PC-9 (cell line): ENCODE results near the gene PHACTR3. TPM values are rescaled to one million over a fixed set of nuclear protein-coding genes. Genes with fewer than 3 reads are reported as not detected.
A peak's percentile ranks its signal among the peaks of the same experiment; 100 is the strongest.

ENCODE experiments used
- BruUV-seq: library from RNA; stranded (reverse); fragments of 400-500 nt; replicated peaks from 2 replicates; lab custom pipeline; 2021; lab: Mats Ljungman, UMichigan
- CTCF ChIA-PET: fragments of 300-600 bp; sonication (Branson Sonifier 250); formaldehyde crosslinking; loops from one replicate; lab custom pipeline; 2022; ENCODE audit warnings: antibody characterized with exemption; lab: Charles Lee
- POLR2A ChIA-PET: fragments of 300-600 bp; sonication (Branson Sonifier 250); formaldehyde crosslinking; loops from one replicate; lab custom pipeline; 2022; ENCODE audit warnings: antibody characterized with exemption; ENCODE audit not compliant: unreplicated experiment; lab: Charles Lee
- DNase-seq, 2 experiments: peaks; one replicate each; pipeline versions ENCODE4 v3.0.0 to v3.0.0-alpha.2; 2015 to 2022; ENCODE audit warnings: mixed read lengths in 1 of 2
- H2AFZ ChIP-seq: fragments of 200-600 bp; sonication (generic); 2 replicates; pipeline ENCODE4 v1.8.1; 2017; ENCODE audit warnings: antibody characterized with exemption
- H3F3A ChIP-seq: fragments of 200-600 bp; sonication (generic); 2 replicates; pipeline ENCODE4 v1.8.1; 2017; ENCODE audit warnings: antibody characterized with exemption, mild to moderate bottlenecking, low read depth; ENCODE audit not compliant: insufficient read depth
- H3K27ac ChIP-seq: fragments of 200-600 bp; sonication (generic); 2 replicates; pipeline ENCODE4 v1.6.1; 2016; ENCODE audit warnings: mixed run types
- H3K27me3 ChIP-seq: fragments of 200-600 bp; sonication (generic); 2 replicates; pipeline ENCODE4 v1.6.1; 2016; ENCODE audit warnings: low read depth, mixed run types; ENCODE audit not compliant: insufficient read depth
- H3K36me3 ChIP-seq: fragments of 200-600 bp; sonication (generic); 2 replicates; pipeline ENCODE4 v1.6.1; 2016; ENCODE audit warnings: low read depth, mixed run types
- H3K4me1 ChIP-seq: fragments of 200-600 bp; sonication (generic); replicated peaks from 2 replicates; pipeline ENCODE4 v1.6.1; 2016; ENCODE audit warnings: mixed run types; ENCODE audit not compliant: insufficient read depth
- H3K4me2 ChIP-seq: fragments of 200-600 bp; sonication (generic); 2 replicates; pipeline ENCODE4 v1.6.1; 2017; ENCODE audit warnings: mixed run types
- H3K4me3 ChIP-seq: fragments of 200-600 bp; sonication (generic); 2 replicates; pipeline ENCODE4 v1.6.1; 2016; ENCODE audit warnings: mixed run types
- H3K79me2 ChIP-seq: fragments of 200-600 bp; sonication (generic); 2 replicates; pipeline ENCODE4 v1.6.1; 2017; ENCODE audit warnings: low read depth, mixed run types
- H3K9me2 ChIP-seq: fragments of 200-600 bp; sonication (generic); 2 replicates; pipeline ENCODE4 v1.8.1; 2017; ENCODE audit warnings: mild to moderate bottlenecking; ENCODE audit not compliant: insufficient read depth
- H3K9me3 ChIP-seq: fragments of 200-600 bp; sonication (generic); 2 replicates; pipeline ENCODE4 v1.8.1; 2016; ENCODE audit warnings: low read depth; ENCODE audit not compliant: insufficient read depth
- H4K20me1 ChIP-seq: fragments of 200-600 bp; sonication (generic); 2 replicates; pipeline ENCODE4 v1.8.1; 2017; ENCODE audit not compliant: insufficient read depth
- CTCF ChIP-seq: fragments of 200-600 bp; sonication (generic); conservative IDR thresholded peaks from 2 replicates; pipeline ENCODE4 v1.6.1; 2017; ENCODE audit warnings: mixed run types, antibody characterized with exemption, mild to moderate bottlenecking, moderate library complexity
- EZH2 ChIP-seq: fragments of 200-600 bp; sonication (generic); IDR thresholded peaks from 2 replicates; pipeline ENCODE4 v1.8.0; 2017; ENCODE audit warnings: antibody characterized with exemption, low read depth
- intact Hi-C: fragments of 100-400 bp; cut with micrococcal nuclease; formaldehyde crosslinking; loops from one replicate; pipeline ENCODE4 v1.10.0; 2022; ENCODE audit not compliant: unreplicated experiment
- total RNA-seq: library from RNA; stranded (reverse); gene quantifications from 2 replicates; pipeline ENCODE4 v1.2.3, GENCODE V29; 2021

The PHACTR3 gene
- total RNA-seq, 1 experiment from 2014 or later, result 0.41 TPM

- CTCF ChIA-PET, result interaction anchor here (0.7 kb wide), 1 partner anchor 9 kb away, joined by 3 read pairs; no protein-coding TSS in a partner anchor
- H3K27me3 ChIP-seq, result no peaks in the 10 kb centered on the region
- POLR2A ChIA-PET, result no interaction called here
- TF ChIP-seq CTCF (no peak), EZH2 (no peak)
- DNase-seq, result no peak
- intact Hi-C loops, result no loop called here
- H2AFZ ChIP-seq, result no peak overlapping the region
- H3K9me3 ChIP-seq, result no peaks in the 10 kb centered on the region
- no peaks in the 10 kb centered on the region for H4K20me1 ChIP-seq
- H3K79me2 ChIP-seq, result no peaks in the 10 kb centered on the region
- H3K4me3 ChIP-seq, result no peak overlapping the region
- BruUV-seq, result no TSS peak
- H3K36me3 ChIP-seq, result no peaks in the 10 kb centered on the region
- no peak overlapping the region for H3K27ac ChIP-seq
- no peak overlapping the region for H3K4me2 ChIP-seq
- H3K9me2 ChIP-seq, result no peaks in the 10 kb centered on the region
- H3K4me1 ChIP-seq, result peaks cover 11% of the 10 kb centered on the region
- H3F3A ChIP-seq, result no peaks in the 10 kb centered on the region; the same call in 1 of the 2 replicates
Measured at GRCh38 chr20:59839400-59839799, 235.1 kb downstream of the PHACTR3 start.

- H3K4me2 ChIP-seq, result peak overlapping the region; percentile 35
Measured at GRCh38 chr20:59845472-59845871, 241.1 kb downstream of the PHACTR3 start.

DNA sequence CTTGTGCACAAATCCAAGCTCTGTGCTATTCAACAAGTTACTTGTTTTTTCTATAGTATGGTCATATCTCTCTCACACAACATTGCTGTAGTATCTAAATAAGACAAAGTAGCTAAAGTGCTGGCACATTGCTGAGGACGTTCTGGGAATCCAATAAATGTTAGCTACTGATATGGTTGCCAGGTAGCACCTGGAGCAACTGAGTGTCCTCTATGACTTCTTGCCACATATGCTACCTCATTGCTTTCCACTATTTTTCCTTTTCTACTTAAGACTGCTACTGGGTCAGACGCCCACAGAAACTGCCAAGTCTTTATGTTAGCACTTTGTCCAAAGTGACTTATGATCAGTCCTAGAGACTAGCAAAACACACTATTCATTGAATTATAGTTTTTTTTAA, 243.8 kb downstream of the PHACTR3 start:
- H3K36me3 ChIP-seq, result no peaks in the 10 kb centered on the region
- intact Hi-C loops, result loop anchor here (10.0 kb wide), 1 partner anchor 207 kb away; no protein-coding TSS in a partner anchor

More at GRCh38 chr20:59845472-59845871, 241.1 kb downstream of the PHACTR3 start:
- H3K79me2 ChIP-seq, result no peaks in the 10 kb centered on the region
- no TSS peak for BruUV-seq
- no peaks in the 10 kb centered on the region for H3K36me3 ChIP-seq
- H4K20me1 ChIP-seq, result no peaks in the 10 kb centered on the region
- H3F3A ChIP-seq, result peaks cover 18% of the 10 kb centered on the region; the same call in 1 of the 2 replicates
- CTCF ChIA-PET, result no interaction called here
- TF ChIP-seq EZH2 (no peak), CTCF (no peak)
- no peak overlapping the region for H3K4me3 ChIP-seq
- H3K9me2 ChIP-seq, result no peaks in the 10 kb centered on the region
- H3K4me1 ChIP-seq, result peaks cover 27% of the 10 kb centered on the region
- no peak overlapping the region for H2AFZ ChIP-seq
- intact Hi-C loops, result loop anchor here (10.0 kb wide), 1 partner anchor 209 kb away; no protein-coding TSS in a partner anchor
- POLR2A ChIA-PET, result no interaction called here
- peak overlapping the region; percentile 47 for H3K27ac ChIP-seq
- no peaks in the 10 kb centered on the region for H3K27me3 ChIP-seq
- peak in 1 of 2 experiments; percentile 90 for DNase-seq
- H3K9me3 ChIP-seq, result no peaks in the 10 kb centered on the region

More for the DNA sequence above, 243.8 kb downstream of the PHACTR3 start:
- H4K20me1 ChIP-seq, result no peaks in the 10 kb centered on the region
- H3K4me1 ChIP-seq, result peaks cover 27% of the 10 kb centered on the region
- H3K4me2 ChIP-seq, result no peak overlapping the region
- TF ChIP-seq CTCF (no peak), EZH2 (no peak)
- no peaks in the 10 kb centered on the region for H3K9me2 ChIP-seq
- DNase-seq, result no peak
- no peaks in the 10 kb centered on the region for H3K27me3 ChIP-seq
- H2AFZ ChIP-seq, result no peak overlapping the region
- H3K4me3 ChIP-seq, result no peak overlapping the region
- BruUV-seq, result no TSS peak
- ChIA-PET CTCF (interaction anchor here (1.6 kb wide), 1 partner anchor 65 kb away, joined by 9 read pairs; no protein-coding TSS in a partner anchor), POLR2A (no interaction called here)
- H3K9me3 ChIP-seq, result no peaks in the 10 kb centered on the region
- H3F3A ChIP-seq, result peaks cover 18% of the 10 kb centered on the region; the same call in 1 of the 2 replicates
- H3K79me2 ChIP-seq, result no peaks in the 10 kb centered on the region
- no peak overlapping the region for H3K27ac ChIP-seq
